Measurements from ENCODE around the gene ASF1B. TPM values are rescaled to one million over a fixed set of nuclear protein-coding genes. Genes with fewer than 3 reads are reported as not detected.
"Not testable (repeated sequence)": the region's sequence is repeated elsewhere in the genome, so short reads cannot be mapped to it uniquely, and the experiment has no call there.

The ASF1B gene
- total RNA-seq, 2 donors from 2014 or later = 37.8 to 47.8 TPM

DNA sequence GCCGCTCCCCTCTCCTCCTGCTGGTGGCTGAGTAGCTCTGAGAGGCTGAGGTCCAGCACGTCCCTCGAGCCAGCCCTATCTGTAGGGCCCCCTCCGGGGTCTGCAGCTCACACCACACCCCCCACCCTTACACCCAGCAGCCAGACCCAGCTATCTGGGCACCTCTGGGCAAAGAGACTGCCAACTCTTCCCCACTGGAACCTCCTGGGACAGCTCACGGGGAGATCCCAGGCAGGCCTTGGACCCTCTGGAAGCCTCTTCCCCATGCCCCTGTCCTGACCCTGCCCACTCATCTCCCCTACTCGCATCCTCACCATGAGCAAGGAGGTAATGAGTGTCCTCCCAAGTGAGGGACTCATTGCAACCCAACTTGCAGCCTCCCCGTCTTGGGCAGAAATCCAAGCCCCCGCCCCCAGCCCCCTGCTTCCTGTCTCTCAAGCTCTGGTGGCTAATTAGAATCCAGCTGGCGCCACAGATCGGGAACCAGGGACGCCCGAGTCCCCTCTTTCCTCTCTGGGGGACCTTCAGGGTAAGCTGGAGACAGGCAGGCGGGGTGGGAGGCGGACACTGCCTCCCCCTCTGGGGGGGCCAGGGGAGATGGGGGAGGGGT lies 47.5 kb upstream of the ASF1B start:
- Histone ChIP-seq H3K9me3 (ENCODE audit: control insufficient read depth, low read length) (no peaks in the 10 kb centered on the region), H3K4me1 (ENCODE audit: control insufficient read depth, insufficient read depth, low read length) (no peaks in the 10 kb centered on the region), H3K27me3 (ENCODE audit: control insufficient read depth, insufficient read depth, low read length, poor library complexity, severe bottlenecking) (no peaks in the 10 kb centered on the region), H3K27ac (ENCODE audit: low read depth, low read length) (no peak overlapping the region), H3K36me3 (ENCODE audit: control insufficient read depth, insufficient read depth, low read length) (no peaks in the 10 kb centered on the region), H3K4me3 (ENCODE audit: low read length) (no peak overlapping the region), H3K9ac (ENCODE audit: extremely low read depth, low read length, poor library complexity, severe bottlenecking) (no peak overlapping the region)
- Mint-ChIP-seq H3K27me3 (ENCODE audit: insufficient read depth) (no peaks in the 10 kb centered on the region), H3K36me3 (ENCODE audit: low read depth) (peaks cover 7% of the 10 kb centered on the region), H3K4me1 (no peaks in the 10 kb centered on the region), H3K4me3 (no peak overlapping the region), H3K9me3 (no peaks in the 10 kb centered on the region), H3K27ac (no peak overlapping the region)
- DNase-seq = no peak
- 87 to 91% methylated on average over 3 to 12 of the region's 14 CpGs for WGBS, 2 experiments (ENCODE audit: insufficient coverage in 1 of 2, insufficient read length in 1 of 2)
- TF ChIP-seq, protein P1, sequence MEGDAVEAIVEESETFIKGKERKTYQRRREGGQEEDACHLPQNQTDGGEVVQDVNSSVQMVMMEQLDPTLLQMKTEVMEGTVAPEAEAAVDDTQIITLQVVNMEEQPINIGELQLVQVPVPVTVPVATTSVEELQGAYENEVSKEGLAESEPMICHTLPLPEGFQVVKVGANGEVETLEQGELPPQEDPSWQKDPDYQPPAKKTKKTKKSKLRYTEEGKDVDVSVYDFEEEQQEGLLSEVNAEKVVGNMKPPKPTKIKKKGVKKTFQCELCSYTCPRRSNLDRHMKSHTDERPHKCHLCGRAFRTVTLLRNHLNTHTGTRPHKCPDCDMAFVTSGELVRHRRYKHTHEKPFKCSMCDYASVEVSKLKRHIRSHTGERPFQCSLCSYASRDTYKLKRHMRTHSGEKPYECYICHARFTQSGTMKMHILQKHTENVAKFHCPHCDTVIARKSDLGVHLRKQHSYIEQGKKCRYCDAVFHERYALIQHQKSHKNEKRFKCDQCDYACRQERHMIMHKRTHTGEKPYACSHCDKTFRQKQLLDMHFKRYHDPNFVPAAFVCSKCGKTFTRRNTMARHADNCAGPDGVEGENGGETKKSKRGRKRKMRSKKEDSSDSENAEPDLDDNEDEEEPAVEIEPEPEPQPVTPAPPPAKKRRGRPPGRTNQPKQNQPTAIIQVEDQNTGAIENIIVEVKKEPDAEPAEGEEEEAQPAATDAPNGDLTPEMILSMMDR (conservative IDR thresholded peaks at IDR 0.05) = no peak

DNA sequence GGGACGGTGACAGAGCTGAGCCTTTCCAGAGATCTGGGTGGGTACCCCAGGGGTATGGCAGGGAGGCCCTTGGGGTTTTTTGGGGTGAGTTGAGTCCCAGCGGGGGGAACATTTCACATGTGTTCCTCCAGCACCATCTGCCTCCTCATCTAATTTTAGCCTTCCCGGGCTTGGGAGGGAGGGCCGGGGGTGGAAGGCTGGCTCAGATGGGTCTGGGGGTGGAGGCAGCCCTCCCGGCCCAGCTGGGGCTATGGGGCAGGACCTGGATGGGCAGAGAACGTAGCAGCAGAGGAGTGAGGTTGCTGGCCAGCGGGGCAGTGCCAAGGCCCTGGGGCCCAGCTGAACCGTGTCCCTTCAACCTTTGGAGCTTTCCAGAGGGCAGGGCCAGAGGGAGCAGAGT lies 46.1 kb upstream of the ASF1B start:
- Mint-ChIP-seq H3K4me1 (no peaks in the 10 kb centered on the region), H3K27me3 (ENCODE audit: insufficient read depth) (no peaks in the 10 kb centered on the region), H3K4me3 (no peak overlapping the region), H3K36me3 (ENCODE audit: low read depth) (peaks cover 13% of the 10 kb centered on the region), H3K27ac (no peak overlapping the region), H3K9me3 (no peaks in the 10 kb centered on the region)
- H3K27ac ChIP-seq (ENCODE audit: low read depth, low read length) = no peak overlapping the region
- peaks cover 5% of the 10 kb centered on the region for H3K36me3 ChIP-seq (ENCODE audit: control insufficient read depth, insufficient read depth, low read length)
- H3K9me3 ChIP-seq (ENCODE audit: control insufficient read depth, low read length) = no peaks in the 10 kb centered on the region
- 90 to 98% methylated on average over 5 to 8 of the region's 8 CpGs for WGBS, 2 experiments (ENCODE audit: insufficient coverage in 1 of 2, insufficient read length in 1 of 2)
- H3K4me3 ChIP-seq (ENCODE audit: low read length) = no peak overlapping the region
- TF ChIP-seq, protein P1 (conservative IDR thresholded peaks at IDR 0.05) = no peak
- no peaks in the 10 kb centered on the region for H3K4me1 ChIP-seq (ENCODE audit: control insufficient read depth, insufficient read depth, low read length)
- H3K9ac ChIP-seq (ENCODE audit: extremely low read depth, low read length, poor library complexity, severe bottlenecking) = no peak overlapping the region
- no peak for DNase-seq
- H3K27me3 ChIP-seq (ENCODE audit: control insufficient read depth, insufficient read depth, low read length, poor library complexity, severe bottlenecking) = no peaks in the 10 kb centered on the region

DNA sequence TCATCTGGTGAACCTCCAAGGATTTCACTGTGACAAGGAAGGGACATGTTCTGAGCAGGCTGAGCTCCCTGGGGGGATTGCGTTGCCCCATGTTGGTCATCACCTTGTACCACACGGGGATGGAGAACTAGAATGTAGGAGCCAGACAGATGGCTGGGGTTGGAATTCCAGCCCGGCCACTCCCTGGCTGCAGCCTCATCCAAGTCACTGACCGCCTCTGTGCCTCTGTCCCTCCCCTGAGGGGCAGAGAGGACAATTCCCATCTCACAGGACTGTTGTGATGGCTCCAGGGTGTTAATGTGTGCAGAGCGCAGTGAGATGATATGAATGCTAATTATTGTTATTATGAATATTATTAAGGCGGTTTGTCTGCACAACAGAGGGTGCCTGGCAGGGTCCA lies 45.5 kb upstream of the ASF1B start:
- 91 to 93% methylated on average over 4 to 6 of the region's 6 CpGs for WGBS, 2 experiments (ENCODE audit: insufficient coverage in 1 of 2, insufficient read length in 1 of 2)
- Mint-ChIP-seq H3K27ac (no peak overlapping the region), H3K27me3 (ENCODE audit: insufficient read depth) (no peaks in the 10 kb centered on the region), H3K9me3 (no peaks in the 10 kb centered on the region), H3K36me3 (ENCODE audit: low read depth) (peaks cover 19% of the 10 kb centered on the region), H3K4me1 (no peaks in the 10 kb centered on the region), H3K4me3 (no peak overlapping the region)
- DNase-seq = no peak
- no peak overlapping the region for H3K4me3 ChIP-seq (ENCODE audit: low read length)
- no peaks in the 10 kb centered on the region for H3K27me3 ChIP-seq (ENCODE audit: control insufficient read depth, insufficient read depth, low read length, poor library complexity, severe bottlenecking)
- no peaks in the 10 kb centered on the region for H3K4me1 ChIP-seq (ENCODE audit: control insufficient read depth, insufficient read depth, low read length)
- no peak overlapping the region for H3K9ac ChIP-seq (ENCODE audit: extremely low read depth, low read length, poor library complexity, severe bottlenecking)
- peaks cover 10% of the 10 kb centered on the region for H3K36me3 ChIP-seq (ENCODE audit: control insufficient read depth, insufficient read depth, low read length)
- TF ChIP-seq, protein P1 (conservative IDR thresholded peaks at IDR 0.05) = no peak
- H3K27ac ChIP-seq (ENCODE audit: low read depth, low read length) = peak overlapping the region; percentile 49
- H3K9me3 ChIP-seq (ENCODE audit: control insufficient read depth, low read length) = no peaks in the 10 kb centered on the region

DNA sequence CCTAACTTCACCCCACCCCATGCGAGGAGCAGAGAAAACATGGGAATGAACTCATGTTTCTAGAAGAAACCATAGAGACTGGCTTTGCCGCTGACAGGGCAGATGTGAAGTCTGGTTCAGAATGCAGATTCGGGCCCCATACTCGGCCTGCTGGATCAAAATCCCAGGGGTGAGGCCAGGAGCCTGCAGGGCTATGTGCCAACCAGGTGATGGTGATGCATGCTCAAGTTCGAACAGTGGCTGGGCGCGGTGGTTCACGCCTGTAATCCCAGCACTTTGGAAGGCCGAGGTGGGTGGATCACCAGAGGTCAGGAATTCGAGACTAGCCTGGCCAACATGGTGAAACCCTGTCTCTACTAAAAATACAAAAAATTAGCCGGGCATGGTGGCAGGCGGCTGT lies 44.8 kb upstream of the ASF1B start:
- H3K36me3 Mint-ChIP-seq (ENCODE audit: low read depth) = peaks cover 20% of the 10 kb centered on the region
- not testable (repeated sequence) for H3K4me1 ChIP-seq (ENCODE audit: control insufficient read depth, insufficient read depth, low read length); H3K4me3 ChIP-seq (ENCODE audit: low read length); H3K4me1 Mint-ChIP-seq; H3K4me3 Mint-ChIP-seq; H3K9ac ChIP-seq (ENCODE audit: extremely low read depth, low read length, poor library complexity, severe bottlenecking); H3K9me3 Mint-ChIP-seq; H3K27me3 ChIP-seq (ENCODE audit: control insufficient read depth, insufficient read depth, low read length, poor library complexity, severe bottlenecking); H3K27ac ChIP-seq (ENCODE audit: low read depth, low read length); H3K27me3 Mint-ChIP-seq (ENCODE audit: insufficient read depth); DNase-seq; H3K27ac Mint-ChIP-seq; H3K9me3 ChIP-seq (ENCODE audit: control insufficient read depth, low read length)
- WGBS, 2 experiments (ENCODE audit: insufficient coverage in 1 of 2, insufficient read length in 1 of 2) = 95 to 100% methylated on average over 8 to 12 of the region's 12 CpGs
- peaks cover 16% of the 10 kb centered on the region for H3K36me3 ChIP-seq (ENCODE audit: control insufficient read depth, insufficient read depth, low read length)
